ENCODE measurements around the gene SULT4A1.

SULT4A1 gene

DNA sequence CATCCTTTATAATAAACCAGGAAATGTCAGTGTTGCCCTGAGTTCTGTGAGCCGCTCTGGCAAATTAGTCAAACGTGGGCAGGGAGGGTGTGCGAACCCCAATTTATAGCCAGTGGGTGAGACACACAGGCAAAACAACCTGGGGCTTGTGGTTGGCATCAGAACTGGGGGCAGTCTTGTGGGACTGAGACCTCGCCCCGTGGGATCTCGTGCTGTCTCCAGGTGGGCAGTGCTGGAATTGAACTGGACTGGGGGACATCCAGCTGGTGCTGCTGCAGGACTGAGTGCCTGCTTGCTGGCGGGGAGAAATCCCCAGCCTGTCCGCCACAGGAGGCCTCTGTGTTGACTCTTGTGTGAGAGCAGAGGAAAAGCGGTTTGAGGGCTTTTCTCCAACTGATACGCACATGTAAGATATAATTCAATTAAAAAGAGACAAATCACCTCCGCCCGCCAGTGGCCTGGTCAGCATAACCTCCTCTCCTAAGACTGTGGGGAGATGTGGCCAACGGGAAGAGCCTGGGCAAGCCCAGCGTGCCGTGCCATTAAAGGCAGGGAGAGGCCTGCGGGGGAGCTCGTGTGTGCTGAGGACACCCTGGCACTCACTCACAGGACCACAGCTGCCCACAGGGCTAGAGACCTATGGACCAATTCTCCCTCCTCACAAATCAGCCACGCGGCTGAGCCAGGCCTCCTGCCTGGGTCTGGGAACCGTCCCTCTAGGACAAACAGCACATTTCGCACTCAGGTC lies 18.4 kb downstream of the SULT4A1 start:
- DNase-seq: no peak

DNA sequence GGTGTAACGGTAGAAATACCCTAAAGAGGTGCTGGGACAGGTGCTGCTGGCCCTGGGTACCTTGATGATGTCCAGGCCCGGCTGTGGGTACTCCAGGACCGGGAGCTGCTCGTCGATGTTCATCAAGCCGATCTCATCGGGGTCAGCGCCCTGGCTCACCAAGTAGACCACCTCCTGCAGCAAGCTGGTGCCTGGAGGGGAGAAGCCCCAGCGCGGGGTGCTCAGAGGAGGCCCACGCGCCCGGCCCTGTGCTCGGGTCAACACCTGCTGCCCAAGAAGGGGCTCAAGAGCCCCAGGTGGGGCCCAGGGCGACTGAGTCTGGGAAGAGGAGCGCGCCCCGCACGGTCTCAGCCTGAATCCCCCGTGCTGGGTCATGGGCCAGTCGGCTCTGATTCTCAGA lies 20.6 kb downstream of the SULT4A1 start:
- DNase-seq: no peak

DNA sequence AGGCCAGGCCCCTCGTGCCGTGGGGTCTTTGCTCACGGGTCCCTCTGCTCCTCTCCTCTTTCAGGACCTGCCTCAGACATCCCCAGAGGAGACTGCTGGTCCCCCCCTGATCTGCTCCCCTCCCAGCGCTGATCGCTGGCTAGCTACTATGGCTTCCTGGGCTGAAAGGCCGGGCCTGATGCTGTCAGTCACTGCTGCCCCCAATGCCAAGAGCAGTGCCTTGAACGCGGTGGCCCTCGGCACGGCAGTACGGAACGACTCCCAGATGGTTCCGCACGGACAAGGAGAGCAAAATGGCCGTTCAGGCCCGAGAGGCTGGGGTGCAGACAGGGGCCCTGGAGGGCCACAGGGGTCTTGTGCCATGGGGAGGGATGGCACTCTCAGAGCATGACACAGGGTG lies 21.5 kb downstream of the SULT4A1 start:
- no peak for DNase-seq

DNA sequence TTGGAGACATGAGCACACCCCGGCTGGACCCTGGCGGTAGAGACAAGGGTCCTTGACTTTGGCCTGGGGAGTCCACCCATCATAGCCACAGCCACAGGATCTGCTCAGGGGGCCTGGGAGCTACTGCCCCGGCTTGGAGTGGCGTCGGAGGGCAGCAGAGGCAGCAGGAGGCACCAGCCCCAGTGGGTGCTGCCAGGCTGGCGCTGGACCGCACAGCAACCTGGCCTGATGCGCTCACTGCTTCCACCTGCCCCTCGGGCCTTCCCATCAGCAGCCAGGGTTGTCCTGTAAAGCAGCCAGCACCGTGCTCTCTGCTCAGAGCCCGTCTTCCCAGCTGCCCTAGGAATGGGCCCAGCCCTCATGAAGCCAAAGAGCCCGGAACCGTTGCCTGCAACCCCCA lies 21.9 kb downstream of the SULT4A1 start:
- no peak for DNase-seq

DNA sequence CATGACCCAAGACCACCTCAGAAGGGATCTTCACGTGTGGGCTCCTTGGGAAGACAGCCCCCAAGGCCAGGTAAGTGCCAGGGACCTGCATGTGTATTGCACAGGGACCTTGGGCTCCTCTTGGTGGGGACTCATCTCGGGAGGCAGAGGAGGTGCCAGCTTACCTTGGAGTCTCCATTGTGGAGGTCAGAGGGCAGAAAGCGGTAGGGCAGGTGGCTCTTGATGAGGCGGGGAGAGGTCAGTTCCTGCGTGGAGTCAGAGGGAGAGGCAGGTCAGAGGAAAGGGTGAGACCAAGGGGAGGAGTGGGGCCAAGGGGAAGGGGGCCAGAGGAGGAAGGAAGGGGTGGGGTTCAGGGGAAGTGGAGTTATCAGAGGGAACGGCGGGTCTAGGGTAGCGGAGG lies 22.5 kb downstream of the SULT4A1 start:
- no peak for DNase-seq

DNA sequence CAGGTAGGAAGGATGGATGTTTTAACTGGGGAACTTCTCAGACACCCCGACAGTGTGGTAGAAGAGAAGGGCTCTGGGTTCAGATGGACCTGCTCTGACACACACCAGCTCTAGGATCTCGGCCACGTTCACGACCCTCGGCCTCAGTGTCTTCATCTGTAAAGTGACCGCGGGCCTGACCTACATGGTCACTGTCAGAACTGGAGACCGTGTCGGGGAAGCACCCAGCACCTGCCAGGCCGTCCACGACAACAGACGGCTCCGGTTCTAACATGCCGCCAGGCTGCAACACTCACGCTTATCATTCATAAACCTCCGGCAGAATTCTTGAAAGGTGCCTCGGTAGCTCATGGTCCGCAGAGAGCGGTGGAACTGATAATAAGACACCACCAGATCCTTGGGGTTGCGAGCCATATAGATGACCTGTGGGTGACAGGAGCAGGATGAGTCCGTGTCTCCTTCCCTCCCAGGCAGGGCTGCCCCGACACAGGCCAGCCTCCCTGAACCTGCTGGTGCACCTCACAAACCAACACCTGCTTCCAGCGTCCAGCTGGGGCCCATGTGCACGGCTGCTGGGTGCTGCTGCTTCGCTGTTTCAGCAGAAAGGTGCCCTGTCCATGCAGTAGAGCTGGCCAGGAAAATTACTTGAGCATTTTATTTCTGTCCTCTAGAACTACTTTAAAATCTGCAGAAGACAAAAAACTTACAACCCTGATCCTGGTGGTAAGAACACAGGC lies 23.6 kb downstream of the SULT4A1 start:
- no peak for DNase-seq

DNA sequence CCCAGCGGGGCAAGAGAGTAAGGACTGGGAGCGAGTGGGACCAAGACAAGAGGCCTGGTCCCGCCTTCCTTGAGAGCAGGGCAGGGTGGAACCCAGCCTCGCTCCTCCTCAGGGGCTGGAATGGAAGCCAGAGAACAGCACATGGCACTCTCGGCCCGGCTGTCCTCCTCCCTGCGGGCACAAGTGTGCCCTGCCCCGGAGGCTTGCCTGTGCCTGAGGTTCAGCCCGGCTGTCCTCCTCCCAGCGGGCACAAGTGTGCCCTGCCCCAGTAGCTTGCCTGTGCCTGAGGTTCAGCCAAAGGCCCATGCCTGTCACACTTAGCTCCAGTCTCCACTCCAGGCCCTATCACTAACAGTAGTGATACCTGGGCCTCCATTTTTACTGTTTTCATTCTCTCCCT lies 24.2 kb downstream of the SULT4A1 start:
- no peak for DNase-seq

DNA sequence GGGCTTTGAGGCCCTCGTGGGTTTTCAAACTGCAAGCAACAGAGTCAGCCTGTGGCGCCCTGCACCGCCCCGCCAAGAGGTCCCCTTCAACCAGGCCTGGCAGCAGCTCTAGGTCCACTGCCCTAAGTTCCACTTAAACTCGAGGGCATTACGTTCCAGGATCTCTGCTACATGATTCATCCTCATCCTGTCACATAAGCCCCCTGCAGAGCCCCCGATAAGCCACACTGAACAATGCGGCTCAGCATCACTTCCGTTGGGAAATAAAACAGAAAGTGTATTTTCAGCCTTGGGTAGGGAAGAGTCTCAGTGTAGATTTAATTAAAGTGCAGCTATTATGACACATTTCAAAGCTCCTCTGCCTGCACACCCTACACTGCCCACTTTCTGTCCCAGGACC lies 24.6 kb downstream of the SULT4A1 start:
- DNase-seq: no peak

DNA sequence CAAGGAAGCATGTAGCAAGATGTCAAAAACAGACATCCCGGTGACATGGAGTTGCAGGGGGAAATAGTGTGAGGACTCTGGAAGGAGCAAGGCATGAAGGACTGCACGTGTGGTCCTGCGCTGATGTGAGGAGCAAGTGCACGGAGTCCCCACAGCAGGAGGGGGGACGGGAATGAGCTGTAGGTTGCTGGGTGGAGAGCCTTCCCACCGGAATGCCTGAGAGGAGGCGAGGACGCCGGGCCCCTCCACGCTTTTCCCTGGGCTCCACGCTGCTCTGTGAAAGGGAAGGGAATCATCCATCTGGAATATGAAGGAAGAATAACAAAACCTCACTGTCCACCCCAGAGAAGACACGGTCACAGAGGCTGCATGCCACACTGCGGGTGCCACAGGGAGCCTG lies 26.6 kb downstream of the SULT4A1 start:
- no peak for DNase-seq

DNA sequence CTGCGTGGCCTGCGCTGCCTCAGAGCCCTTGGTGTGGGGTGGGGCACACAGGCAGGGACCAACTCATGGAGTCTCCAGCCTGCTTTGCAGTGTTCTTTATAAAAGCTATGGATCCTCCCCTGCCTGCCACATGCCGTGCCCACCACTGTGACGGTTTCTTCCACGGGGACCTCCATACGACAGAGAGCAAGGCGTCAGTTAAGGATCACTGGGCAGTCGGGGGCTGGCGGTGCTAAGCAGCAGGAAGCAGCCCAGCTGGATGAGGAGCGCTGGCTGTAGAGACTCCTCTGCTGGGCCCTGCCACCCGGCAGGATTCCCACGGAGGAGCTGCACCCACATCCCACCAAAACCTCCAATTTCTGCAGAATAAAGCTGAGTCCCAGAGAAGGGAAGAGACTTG lies 27.1 kb downstream of the SULT4A1 start:
- no peak for DNase-seq

DNA sequence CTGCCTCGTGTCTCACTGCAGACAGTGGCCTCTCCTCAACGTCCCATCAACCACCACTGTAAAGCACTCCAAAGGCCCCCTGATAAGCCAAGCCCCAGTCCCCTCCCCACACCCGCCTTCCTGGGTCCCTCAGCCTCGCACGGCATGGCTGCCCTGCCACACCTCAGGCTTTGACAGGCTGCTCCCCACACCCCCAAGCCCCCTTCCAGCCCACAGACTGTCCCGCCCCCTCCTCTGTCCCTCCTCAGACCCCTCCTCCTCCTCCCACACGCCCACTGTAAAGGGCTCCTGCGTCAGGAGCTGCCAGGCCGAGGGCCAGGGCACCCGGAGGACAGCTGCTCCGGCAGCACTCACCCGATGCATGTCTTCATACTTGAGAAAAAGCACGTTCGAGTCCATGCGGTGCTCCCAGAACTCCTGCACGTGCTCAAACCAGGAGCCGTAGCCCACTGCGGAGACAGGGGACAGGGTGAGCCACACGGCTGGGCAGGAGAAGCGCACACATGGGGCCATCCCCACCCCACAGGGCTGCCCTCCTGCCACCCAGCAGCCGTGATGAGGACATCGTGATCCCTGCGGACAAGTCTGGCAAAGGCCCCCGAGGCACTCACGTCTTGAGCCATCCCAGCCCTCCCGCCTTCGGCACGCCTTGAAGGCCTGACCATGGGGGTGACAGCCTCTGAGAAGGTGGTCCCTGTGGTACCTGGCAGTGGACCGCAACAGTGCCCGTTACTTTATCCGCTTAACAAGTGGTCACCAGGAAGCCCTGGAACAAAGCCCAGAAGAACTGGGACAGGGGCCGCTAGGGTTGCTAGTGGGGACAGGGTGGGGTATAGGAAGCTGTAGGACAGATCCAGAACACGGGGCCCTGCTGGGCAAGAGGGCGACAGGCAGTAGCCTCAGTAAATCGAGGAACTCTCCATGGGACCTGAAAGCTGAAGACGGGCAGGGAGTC lies 28.8 kb downstream of the SULT4A1 start:
- no peak for DNase-seq

DNA sequence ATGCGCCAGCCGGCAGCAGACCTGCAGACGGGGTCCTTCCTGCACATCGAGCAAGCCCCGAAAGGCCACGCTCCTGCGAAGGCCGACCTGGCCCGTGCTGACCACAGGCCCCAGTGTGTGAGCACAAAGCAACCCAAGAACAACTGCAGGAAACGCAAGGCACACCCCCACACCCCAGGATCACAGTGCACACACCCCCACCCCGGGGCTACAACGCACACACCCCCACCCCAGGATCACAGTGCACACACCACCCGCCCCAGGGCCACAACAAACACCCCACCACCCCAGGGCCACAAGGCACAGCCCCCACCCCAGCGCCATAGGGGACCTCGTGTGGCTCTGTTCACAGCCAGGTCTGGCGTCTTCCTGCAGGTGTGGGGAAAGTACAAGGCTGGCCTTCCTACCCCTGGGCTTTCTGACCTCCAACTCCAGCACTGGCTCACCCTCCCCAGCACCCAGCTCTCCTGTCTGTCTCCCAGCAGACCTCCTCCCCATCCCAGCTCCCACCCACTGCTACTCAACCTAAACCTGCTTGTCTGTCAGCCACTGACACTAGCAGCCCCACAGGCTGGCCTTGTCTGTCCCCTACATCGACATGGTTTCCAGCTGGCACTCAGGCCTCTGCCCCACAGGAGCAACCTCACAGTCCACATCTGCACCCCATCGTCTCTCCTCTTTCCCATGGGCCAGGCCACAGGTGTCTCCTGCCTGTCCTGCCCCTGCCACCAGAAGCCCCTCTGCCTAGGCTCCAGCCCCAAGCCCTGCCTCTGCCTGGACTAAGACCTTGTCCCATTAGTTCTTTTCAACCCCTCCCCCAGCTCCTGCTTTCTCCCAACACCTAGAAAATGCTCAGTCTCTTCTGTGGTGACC lies 29.7 kb downstream of the SULT4A1 start:
- DNase-seq: no peak

DNA sequence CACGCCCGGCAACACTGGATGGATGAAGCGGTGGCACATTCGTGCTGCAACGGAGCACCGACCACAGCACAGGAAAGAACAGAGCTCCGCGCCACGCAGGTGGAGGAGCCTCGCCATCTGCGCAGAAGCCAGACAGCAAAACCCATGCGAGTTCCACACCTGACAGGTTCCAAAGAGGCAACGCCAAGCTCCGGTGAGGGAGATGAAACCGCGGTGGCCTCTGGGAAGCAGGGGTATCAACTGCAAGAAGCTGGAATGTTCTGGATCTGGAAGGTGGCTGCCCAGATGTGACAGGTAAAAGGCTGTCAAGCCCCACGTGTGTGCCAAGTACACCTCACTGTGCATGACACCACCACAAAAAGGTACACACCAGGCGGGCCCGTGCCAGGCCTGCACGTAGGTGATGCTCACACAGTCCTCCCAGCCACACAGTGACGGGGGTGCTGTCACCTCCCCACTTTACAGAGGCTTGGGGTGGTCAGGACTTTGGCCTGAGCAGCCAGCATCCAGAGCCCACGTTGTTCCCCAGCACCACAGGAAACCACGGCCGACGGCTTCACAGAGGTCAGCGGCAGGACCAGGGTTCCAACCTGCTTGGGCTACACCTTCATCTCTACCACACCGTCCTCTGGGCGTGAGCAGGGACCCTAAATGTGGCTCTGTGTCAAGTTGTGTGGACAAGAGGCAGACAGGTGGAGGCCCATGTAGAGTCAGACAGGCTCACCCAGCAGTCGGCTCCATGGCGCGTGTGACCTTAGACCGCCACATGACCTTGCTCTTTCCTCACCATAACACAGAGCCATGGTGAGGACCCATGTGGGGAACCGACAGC lies 30.5 kb downstream of the SULT4A1 start:
- DNase-seq: no peak

DNA sequence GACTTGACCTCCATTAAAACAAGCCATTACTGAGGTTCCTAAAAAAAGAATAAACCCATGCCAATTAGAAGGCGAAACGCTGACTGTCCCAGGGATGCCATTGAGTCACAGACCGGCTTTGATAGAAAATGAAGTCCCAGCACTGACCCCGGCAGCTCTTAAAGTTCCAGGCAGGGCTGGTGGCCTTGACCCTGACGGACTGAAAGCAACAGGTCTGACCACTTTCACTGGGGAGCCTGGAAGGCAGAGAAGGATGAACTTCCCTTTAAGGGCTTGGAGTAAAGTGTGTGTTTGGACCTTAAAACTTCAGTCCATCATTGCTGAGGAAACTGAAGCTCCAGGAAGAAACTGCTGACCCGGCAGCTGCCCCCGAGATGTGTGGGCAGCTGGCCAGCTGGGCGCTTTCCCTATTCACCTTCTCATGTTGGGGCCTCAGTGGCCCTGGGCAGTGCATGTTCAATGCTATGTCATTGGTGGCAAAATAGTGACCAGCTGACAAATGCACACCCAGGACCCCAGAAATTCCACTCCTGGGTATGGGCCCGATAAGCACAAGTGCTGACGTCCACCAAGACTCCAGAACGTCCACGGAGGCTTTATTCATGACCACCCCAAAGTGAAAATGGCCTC lies 31.3 kb downstream of the SULT4A1 start:
- DNase-seq: no peak

DNA sequence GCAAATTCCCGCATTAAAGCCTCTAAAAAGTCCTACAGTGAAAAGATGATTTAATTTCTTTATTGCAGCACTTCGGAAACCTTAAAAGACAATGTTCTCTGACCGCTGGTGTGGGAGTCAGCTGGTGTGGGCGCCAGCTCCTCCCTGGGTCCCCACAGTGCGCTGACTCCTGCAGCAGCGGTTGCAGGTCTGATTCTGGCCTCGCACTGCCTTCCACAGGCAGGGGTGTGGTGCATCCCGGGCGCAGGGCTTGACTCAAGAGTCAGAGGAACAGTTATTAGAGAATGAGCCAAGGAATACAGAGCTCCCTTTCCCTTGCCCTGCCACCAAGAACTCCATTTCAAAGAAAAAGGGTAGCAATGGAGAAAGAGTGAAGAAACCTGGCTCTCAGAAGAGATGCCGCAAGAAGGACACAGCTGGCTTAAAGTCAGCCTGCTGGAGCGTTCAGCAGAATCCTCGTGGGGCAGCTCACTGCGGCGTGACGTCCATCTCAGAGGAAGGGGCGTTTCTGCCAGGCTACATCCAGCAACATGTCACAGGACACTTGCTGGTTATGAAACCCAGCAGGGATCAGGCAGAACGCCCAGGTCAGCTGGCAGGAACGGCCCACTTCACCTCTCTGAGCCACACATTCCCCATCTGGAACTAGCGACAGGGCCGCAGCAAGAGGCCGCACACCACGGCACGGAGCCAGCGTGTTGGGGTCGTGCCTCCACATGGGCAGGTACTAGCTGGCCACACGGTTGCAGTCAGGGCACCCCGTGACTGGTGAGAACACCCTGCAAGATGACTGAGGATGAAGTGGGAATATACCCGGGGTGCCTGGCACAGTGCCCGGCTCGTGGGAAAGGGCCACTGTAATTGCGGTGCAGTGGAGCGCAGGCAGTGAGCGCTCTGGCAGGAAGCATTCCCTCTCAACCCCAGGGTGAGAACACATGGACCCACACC lies 32.1 kb downstream of the SULT4A1 start:
- DNase-seq: peak; percentile 9 to 25

DNA sequence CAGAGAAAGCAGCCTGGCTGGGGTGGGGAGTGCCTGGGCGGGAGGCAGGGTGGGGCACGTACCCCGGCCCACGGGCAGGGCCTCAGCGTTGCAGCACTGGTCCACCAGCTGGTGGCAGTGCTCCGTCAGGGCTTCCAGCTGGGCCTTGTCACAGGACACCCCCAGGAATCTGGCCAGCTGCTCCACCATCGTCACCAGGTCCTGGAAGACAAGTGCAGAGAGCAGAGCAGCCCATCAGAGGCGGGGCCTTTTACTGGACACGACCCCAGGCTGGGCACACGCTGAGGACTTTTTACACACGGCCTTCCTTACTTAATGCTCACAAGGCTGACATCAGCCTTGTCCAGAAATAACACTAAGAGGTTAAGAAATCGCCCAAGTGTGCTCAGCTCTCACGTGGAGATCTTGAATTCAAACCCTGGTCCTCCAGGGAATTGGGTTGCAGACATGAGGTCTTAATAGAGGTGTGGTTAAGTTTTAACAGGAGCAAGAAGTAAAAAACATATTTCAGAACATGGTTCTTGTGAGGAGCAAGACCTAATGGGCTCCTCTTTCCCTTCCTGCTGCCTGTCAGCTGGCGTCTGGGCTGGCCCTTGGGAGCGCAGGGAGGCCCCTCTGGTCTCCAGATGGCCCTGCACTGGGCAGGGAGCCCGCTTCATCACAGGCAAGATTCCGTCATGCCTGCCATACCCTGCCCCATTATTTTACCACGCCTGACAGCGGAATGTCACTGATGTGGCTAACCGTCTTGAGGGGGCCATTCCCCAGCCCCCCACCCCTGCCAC lies 33.1 kb downstream of the SULT4A1 start:
- peak; percentile 45 to 73 for DNase-seq

DNA sequence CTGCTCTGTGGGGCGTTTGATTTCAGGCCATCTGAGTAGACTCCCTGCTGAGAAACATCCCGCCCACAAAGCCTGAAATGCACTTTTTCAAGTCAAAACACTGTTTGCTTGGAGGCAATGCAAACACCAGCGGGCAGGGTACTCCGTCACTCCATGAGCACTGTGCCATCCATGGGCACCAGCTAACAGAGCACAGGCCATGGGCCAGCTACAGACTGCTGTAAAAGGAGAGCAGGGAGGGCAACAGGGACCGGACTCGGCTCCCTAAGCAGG lies 33.7 kb downstream of the SULT4A1 start:
- DNase-seq: no peak

DNA sequence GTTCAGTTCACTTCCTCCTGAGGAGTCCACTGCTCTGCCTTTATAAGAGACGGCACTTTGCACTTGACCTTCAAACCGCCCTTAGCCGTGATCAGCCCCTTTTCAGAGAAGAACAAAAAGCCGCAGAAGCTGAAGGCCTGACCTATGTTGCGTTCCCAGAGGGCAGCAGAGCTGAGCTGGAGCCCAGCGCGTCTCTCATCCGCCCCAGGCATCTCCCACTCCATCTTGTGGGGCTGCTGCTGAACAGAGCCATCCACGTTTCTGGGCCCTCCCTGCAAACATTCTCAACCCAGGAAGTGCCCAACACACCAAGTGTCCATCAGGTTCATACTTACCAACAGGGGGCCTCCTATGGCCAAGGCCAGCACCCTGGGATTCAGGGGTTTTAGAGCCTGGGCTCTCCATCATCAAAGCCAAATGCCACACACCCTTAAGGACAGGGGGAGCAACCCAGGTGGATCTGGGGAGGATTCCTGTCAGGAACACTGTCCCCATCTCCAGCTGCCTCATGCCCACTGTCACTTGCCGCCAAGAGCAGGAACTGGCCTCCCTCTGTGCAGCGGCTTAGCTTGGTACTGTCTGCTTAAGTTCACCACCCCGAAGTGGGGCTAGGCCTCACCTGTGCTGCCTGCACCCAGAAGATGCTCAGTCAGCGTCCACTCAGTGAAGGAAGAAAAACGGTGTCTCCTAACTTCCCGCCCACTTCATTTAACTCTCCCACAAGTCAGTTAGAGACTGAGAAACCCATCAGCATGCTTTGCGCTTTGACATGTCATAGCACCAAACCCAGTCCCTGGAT lies 34.2 kb downstream of the SULT4A1 start:
- DNase-seq: no peak

All from NCI-H524 (cell line).